GM19043 (cell line): ENCODE data around the gene ZNF423.

Source experiments
- ATAC-seq: cut with Tn5 transposase; IDR thresholded peaks from one replicate; pipeline ENCODE4 v1.9.1; 2021; ENCODE audit warnings: low read depth; ENCODE audit not compliant: unreplicated experiment

Gene ZNF423

GRCh38 chr16:49701789-49702494 is 154.0 kb downstream of the ZNF423 start:
- no peak for ATAC-seq

DNA sequence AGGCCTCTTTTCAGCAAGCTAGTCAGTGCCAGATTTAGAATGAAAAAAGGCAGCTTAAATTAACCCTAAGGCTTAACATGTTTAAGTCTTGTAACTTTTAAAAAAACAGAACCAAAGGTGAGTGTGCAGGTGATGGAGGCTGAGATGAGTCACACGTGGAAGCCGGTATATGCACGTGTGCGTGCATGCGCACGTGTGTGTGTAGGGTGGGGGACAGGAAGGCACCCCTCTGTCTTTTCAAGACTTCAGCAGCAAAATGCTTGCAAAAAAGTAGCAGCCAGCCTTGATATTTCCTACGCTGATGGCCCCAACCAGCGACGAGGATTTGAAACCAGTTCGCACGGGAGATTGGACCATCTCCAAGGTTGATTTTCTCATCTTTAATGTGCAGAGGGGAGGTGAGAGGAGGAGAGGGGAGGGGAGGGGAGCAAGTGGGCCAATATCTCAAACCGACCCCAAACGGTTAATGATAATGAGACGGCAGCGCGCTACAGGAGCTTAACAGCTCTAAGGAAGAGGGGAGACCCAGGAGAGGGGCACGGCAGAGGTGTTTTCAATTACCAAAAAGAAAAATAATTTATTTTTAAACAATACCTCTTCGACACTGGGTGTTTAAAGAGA is 154.7 kb downstream of the ZNF423 start:
- ATAC-seq, result no peak

GRCh38 chr16:49700251-49701064 is 155.5 kb downstream of the ZNF423 start:
- no peak for ATAC-seq

DNA sequence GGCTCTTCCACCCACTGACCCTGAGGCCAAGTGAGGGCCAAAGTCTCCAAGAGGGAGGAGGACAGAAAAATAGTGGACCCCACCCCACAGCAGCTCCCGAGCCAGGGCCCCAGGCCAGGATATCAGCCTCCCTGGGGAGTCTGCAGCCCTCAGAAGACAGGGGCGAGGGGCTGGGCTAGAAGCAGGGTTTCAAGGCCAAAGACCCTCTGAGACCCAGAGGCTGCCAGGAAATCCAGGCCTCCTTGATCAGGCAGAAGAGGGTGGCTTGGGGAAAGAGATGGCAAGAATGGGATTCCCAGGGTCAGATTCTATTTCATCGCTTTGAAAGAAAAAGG is 156.1 kb downstream of the ZNF423 start:
- no peak for ATAC-seq

DNA sequence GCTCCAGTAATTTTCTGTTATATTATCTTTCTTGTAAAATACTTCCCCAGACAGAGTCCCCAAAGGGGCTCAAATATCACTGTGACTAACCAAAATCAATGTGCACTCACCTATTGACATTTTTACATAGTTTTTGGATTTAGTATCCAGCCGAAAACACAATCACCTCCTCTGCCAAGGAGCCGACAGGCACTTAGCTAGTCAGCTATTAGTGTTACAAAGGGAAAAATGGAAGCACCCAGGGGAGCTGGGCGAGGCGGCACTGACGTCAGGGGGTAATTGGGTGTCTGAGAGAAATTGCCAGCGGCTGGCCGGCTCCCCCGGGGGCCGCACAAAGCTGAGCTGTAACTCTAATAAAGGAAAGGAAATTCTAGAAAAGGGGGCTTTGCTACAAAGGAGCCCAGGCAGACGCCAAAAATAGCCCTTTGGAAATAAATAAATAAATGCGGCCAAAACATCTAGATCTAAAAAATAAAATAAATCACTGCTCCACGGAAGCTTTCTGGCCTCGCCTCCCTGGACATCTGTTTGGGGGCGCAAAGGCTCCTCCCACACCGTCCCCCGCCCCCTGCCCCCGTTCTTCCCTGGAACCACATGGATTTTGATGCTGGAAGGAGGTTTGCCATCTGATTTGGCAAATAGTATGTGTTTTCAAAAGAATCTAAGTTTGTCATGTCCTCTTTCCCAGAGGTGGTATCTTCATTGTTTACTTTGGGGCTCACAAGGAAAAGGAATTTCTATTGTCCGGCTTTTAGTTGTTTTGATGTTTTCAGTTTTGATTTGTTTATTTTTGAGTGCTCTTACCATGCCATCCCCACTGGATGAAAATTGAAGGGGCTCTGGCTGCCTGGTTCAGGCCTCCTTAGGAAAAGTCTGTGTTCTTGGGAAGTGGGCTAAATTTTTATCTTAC is 156.7 kb downstream of the ZNF423 start:
- ATAC-seq, result no peak

DNA sequence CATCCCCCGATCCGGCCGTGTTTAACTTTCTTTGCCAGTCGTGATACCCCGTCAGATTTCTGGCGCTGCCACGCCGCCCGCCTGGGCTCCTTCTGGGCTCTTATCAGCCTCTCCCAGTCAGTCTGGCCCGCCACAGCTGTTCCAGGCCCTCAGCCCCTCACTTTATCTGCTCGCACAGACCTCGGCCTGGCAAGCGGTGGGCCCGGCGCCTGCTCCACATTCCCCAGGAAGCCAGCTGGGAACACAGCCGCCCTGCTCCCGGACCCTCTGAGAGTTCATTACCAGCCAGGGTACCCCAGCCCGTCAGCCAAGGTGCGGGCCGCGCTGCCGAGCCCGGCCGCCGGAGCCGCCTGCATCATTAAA is 157.5 kb downstream of the ZNF423 start:
- no peak for ATAC-seq

DNA sequence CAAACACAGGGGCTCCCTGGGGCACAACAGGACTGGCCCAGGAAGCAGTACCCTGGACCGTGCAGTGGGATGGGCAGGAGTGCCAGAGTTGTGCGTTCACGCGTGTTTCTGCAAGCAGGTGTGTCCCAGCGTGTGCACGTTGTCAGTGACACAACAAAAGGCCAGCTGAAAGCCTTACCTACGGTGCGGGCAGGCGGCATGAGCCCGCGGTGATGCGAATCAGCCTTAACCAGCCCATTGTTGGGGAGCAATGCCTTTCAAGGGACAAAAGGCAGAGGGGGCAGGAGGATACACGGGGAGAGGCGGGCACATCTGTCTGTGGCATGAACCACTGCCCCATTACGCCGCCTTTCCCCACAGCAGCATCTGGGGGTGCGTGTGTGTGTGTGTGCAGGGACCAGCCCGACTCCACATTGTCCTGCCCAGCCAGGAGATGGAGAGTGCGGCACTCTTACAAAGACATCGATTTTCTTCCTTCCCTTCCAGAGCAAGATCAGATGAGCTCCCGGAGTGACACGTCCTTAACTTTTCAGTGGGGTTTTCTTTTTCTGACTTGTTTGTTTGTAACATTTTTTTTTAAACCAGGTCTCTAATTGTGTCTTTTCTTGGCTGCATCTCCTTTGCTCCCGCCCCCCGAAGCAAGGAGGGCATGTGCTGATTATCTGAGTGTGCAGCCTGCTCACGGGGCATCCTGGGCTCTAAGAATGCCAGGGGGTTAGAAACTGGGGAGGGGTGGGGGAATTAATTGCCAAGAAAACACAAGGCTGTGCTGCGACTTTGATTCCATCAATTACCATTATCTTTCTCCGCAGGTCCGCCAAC is 158.1 kb downstream of the ZNF423 start:
- no peak for ATAC-seq

- ATAC-seq, result no peak
These were observed 159.4 kb downstream of the ZNF423 start for GRCh38 chr16:49696414-49697101.

DNA sequence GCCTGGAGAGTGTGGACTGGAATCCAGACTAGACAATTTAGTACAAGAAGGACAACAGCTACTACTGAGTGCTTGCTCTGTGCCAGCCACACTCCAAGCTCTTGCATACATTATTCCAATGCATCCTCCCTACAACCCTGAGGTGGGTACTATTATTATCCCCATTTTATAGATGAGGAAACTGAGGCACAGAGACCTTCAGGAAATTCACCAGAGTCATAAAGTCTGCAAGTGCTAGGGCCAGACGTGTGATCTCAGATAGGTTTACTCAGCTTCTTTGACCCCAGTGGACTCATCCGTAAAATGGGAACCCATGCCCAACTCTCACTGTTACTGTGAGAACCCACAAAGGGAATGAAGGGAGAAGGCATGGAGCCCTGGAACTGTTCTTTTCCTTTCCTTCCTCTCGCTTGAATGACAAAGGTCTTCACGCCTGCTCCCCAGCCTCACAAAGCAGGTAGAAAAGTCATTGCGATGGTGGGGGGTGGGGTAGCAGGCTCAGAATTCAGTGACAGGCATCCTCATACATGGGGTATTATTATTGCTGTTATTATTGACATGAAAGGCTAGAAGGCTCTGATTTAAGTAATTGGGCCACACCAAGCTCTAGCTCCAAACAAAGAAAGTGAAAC is 160.0 kb downstream of the ZNF423 start:
- ATAC-seq, result no peak

GRCh38 chr16:49693445-49693844 is 162.5 kb downstream of the ZNF423 start:
- ATAC-seq, result no peak

DNA sequence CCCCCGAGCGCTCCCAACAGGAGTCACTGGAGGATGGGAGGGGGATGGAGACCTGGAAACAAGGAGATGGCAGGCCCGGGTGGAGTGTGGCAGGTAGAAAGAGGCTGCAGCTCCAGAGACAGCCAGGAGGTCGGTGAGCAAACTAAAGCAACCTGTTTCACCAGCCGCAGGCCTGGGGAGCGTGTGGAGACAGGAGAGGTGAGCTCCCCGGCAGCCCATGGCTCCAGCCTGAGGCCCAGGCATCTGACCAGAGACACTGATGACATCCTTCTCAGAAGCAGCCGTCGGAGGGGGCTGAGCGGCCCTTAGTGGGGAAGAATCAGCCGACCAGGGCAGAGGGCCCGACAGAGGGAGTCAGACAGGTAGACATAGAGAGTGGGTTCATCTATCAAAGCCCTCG is 165.1 kb downstream of the ZNF423 start:
- no peak for ATAC-seq

- ATAC-seq, result no peak
These were observed 167.7 kb downstream of the ZNF423 start for GRCh38 chr16:49688036-49688697.

DNA sequence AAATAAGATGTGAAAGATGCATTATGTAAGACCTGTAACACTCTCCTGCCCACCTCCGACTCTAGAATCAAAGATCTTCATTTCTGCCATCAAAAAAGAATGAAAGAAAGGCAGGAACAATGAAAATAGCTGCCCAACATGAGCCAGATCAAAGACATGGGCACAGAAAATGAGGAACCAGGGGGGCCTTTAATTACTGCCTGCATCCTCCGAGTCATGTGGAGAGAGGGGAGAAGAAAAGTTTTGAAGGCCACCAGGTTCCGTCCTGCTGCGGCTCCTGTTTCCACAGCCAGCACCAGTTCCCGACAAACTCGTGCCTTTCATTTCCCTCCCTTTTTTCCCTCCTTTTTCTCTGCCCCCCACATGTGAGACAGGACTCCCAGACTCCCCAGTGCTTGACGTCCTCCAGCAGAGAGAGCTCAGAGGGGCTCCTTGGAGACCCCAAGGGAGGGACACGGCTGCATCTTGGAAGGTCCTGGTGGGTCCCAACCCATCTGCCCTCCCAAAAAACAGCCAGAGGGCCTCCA is 168.4 kb downstream of the ZNF423 start:
- ATAC-seq, result no peak

- ATAC-seq, result no peak
These were observed 171.2 kb downstream of the ZNF423 start for GRCh38 chr16:49684696-49685095.

GRCh38 chr16:49682577-49683165 is 173.2 kb downstream of the ZNF423 start:
- ATAC-seq, result no peak

- ATAC-seq, result no peak
These were observed 174.6 kb downstream of the ZNF423 start for GRCh38 chr16:49681217-49681883.

DNA sequence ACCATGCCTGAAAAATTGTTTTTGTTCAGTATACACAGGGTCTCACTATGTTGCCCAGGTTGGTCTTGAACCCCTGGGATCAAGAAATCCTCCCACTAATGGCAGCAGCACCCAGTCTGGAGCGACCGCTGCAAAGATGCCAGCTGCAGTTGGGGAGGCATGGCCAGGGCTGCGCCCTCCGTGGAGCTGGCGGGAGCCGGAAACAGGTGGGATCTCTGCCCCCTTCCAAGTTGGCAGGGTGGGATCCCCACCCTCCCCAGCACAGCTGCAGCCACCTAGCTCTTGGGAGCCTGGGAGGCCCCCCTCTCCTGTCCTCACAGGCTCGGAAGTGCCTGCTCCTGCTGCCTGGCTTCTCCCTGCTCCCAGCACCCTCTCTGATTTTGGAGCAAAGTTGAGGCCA is 176.8 kb downstream of the ZNF423 start:
- ATAC-seq, result no peak
